SW 1271 (cell line): Measurements from ENCODE around the gene RGS9.
A peak's percentile ranks its signal among the peaks of the same experiment; 100 is the strongest.
"Not testable (repeated sequence)": the region's sequence is repeated elsewhere in the genome, so short reads cannot be mapped to it uniquely, and the experiment has no call there.

ENCODE experiments used
- DNase-seq, 2 experiments: peaks; one replicate each; lab custom pipeline; 2025; lab: John Stamatoyannopoulos, UW

RGS9 gene

DNA sequence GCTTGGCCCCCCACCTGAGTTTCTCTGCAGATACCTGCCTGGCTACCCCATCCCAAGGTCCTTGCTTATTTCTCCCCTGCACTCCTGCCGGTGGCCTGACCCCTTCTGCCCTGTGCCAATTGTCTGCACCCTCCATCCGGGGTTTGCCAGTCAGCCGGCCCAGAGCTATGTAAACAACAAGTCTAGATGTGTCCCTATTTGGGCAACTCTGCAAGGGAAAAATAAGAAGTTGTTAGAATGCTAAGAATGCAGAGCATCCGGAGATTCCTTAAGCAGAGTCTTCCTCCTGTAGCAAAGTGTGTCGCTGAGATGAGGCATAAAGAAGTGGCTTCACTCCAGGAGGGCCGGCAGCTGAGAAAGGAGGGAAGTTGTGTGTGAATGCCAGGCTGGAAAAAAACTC, 46.6 kb downstream of the RGS9 start:
- DNase-seq, result peak in 1 of 2 experiments; percentile 48

- DNase-seq, result no peak
Measured at GRCh38 chr17:65184235-65184959, 47.2 kb downstream of the RGS9 start.

DNA sequence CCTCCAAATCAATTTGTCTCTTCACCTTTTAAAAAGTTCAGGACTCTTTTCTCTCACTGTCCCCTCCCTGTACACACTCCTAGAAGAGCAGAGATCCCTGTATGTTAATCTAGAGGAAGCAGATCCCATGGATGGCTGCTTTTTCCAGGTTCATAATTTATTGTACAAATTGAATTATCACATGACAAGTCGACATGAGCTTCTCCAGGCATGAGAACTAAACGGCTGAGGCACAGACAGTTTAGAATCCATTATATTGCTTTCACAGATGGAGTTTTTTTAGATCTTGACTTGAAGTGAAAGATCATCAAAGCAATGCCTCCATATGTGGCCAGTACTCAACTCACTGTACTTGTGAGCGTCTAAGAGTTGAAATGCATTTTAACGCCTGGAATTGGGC, 47.9 kb downstream of the RGS9 start:
- DNase-seq, result no peak

DNA sequence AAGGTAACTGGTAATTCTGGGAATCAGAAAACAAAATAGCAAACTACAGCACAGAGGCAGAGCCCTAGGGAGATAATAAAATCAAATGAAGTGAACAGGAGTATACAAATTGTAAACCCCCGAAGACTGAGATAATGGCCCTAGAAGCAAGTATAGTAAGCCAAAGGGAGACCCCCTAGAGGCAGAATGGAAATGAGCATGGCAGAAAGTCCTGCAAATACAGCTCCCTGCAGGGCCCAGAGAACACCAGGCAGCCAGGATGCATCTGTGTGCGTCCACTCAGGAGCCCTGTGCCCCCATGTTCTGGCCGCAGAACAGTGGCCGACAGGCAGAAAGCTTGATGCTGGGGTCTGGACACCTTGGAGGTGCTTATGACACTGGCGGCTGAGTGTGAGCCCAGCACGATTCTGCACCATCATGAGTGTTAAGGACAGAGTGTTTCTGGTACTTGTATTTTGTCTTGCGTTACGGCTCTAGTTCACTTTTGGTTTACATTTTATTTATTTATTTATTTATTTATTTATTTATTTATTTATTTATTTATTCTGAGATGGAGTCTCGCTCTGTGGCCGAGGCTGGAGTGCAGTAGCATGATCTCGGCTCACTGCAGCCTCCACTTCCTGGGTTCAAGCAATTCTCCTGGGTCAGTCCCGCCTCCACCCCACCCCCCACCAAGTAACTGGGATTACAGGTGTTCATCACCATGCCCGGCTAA, 48.7 kb downstream of the RGS9 start:
- no peak for DNase-seq

GRCh38 chr17:65190467-65191097, 53.4 kb downstream of the RGS9 start:
- no peak for DNase-seq

DNA sequence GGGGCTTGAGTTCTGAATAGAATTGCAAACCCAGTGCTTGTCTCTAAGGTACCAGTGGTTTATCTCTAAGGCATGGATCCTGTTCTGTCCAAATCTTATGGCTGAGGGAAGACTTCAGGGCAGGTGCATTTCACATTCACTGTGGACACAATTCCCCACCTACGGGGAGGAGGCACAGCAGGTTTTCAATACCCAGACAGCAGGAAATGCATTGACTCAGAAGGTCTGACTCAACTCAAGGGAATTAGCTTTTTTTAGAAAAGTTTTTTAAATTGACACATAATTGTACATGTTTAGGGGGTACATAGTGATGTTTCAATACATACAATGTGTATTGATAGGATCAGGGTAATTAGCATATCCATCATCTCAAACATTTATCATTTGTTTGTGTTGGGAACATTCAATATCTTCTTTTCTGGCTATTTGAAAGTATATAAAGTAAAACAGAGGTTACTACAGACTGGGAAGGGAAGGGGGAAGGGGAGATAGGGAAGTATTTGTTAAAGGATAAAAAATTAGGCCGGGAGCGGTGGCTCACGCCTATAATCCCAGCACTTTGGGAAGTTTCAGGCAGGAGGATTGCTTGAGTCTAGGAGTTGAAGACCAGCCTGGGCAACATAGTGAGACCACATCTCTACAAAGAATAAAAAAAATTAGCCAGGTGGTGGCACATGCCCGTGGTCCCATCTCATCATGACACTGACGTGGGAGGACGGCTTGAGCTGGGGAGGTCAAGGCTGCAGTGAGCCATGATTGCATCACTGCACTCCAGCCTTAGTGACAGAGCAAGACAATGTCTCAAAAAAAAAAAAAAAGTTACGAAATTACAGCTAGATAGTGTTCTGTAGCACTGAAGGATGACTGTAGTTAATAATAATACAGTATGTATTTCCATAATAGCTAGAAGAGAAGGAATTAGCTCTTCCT, 54.9 kb downstream of the RGS9 start:
- DNase-seq, result peak; percentile 31 to 62

DNA sequence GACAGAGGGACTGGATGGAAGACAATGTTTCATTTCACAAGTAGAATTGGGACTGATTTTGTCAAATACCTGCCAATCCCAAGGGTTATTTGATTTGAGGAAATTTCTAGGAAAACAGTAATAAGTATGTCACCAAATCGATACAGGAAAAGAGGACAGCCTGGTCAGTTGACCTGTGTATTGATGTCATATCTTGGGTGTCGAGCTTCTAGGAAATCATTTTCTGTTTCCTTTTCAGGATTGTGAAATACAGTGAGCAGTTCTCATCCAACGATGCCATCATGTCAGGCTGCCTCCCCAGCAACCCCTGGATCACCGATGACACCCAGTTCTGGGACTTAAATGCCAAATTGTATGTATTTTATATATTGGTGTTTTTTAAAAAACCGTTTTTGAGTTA, 56.1 kb downstream of the RGS9 start:
- no peak for DNase-seq

DNA sequence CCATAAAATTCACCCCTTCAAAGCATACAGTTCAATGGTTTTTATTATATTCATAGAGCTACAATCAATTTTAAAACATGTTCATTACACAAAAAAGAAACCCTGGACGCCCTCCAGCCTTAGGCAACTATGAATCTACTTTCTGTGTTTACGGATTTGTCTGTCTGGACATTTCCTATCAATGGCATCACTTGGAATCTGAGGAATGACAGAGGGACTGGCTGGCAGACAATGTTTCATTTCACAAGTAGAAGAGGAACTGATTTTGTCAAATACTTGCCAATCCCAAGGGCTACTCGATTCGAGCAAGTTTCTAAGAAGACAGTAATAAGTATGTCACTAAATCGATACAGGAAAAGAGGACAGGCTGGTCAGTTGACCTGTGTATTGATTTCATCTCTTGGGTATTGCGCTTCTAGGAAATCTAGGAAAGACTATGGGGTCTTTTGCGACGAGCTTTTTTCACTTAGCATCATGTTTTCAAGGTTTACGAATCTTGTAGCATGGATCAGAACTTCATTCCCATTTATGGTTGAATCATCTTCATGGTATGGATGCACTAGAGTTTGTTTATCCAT, 56.6 kb downstream of the RGS9 start:
- no peak for DNase-seq

DNA sequence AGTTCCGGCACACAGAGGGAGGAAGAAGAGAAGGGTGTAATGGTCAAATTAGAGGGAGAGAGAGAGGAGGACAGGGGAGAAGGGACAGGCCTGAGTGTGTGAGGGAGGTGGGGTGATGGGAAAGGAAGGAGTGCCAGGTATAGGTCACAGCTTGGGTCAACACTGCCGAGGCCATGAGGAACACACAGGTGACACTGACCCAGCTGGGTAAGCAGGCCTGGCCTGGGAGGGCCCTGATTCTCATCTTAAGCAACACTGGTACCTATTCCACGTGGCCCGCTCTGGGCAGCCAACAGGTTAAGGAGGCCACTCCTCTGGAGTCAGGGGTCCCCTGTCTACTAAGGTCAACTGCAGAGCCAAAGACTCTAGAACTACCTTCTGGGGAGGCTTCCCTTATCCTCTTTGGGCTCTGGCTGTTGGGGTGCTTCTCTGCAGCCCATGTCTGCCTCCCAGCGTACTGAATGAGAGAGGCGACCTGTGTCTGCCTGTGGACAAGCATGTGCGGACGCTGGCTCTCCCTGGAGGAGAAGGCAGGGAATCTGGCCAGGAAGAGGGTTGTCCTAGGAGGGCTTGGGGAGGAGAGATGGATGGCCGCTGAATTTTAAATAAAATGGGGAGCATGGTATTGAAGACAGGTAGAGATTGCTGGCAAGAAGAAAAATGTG, 57.6 kb downstream of the RGS9 start:
- DNase-seq, result no peak

GRCh38 chr17:65195716-65196115, 58.5 kb downstream of the RGS9 start:
- no peak for DNase-seq

- no peak for DNase-seq
Measured at GRCh38 chr17:65196617-65197016, 59.4 kb downstream of the RGS9 start.

GRCh38 chr17:65197201-65197600, 60.0 kb downstream of the RGS9 start:
- DNase-seq, result no peak

GRCh38 chr17:65198653-65199382, 61.6 kb downstream of the RGS9 start:
- peak in 1 of 2 experiments; percentile 72 for DNase-seq

DNA sequence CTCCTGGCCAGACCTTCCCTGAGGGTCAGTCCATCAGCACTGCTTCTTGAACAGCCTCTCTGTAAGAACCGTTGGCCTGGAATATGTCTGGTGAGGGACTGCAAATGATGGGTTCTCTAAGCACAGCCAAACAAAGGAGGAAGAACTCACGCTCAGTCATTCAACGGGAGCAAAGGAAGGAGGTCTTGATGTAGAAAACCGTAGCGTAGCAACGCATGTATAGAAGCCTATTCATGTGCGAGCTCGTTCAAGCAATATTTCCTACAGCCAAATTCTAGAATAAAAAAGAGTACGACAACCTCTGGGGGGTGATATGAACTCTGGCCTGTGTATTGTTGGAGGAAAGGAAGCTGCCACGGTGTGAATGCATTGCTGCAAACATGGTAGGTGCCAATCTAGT, 64.2 kb downstream of the RGS9 start:
- DNase-seq, result no peak

- DNase-seq, result no peak
Measured at GRCh38 chr17:65202844-65203571, 65.8 kb downstream of the RGS9 start.

- DNase-seq, result no peak
Measured at GRCh38 chr17:65204001-65204400, 66.8 kb downstream of the RGS9 start.

DNA sequence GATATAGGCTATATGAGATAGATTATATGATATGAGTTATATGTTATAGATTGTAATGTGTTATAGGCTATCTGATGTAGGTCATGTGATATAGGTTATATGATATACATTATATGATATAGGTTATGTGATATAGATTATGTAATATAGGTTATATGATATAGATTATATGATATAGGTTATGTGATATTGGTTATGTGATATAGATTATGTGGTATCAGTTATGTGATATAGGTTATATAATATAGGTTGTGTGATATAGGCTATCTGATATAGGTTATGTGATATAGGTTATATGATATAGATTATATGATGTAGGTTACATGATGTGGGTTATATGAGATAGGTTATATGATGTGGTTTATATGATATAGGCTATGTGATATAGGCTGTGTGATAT, 68.5 kb downstream of the RGS9 start:
- DNase-seq, result no peak

DNA sequence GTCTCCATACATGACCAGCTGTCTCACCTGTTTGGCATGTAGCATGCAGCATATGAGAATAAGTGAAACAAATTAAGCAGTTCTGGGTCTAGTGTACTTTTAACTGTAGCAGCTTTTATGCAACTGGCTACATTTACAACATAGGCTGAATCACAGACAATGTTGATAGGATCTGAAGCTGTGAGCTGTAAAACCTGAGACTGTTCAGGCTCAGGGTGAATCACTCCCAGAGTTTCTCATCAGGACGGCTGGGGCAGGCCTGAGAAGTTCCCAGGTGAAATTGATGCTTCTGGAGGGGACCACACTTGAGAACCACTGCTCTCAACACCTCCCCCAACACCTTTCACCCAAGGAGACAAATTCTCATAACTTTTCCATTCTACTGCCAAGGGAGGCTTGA, 70.3 kb downstream of the RGS9 start:
- DNase-seq, result not testable (repeated sequence)

- DNase-seq, result no peak
Measured at GRCh38 chr17:65208717-65209116, 71.5 kb downstream of the RGS9 start.

- no peak for DNase-seq
Measured at GRCh38 chr17:65218261-65218660, 81.1 kb downstream of the RGS9 start.
